Measurements from ENCODE around the gene MICAL3.

Gene MICAL3

GRCh38 chr22:17807578-17808410, 216.6 kb downstream of the MICAL3 start:
- no peak for DNase-seq (ENCODE audit: low read depth)
- TF ChIP-seq CTCF (conservative IDR thresholded peaks at IDR 0.05; ENCODE audit: control insufficient read depth, insufficient read depth, low read depth, low read length): no peak
- H3K4me3 ChIP-seq (ENCODE audit: control insufficient read depth, low read depth, low read length): no peak overlapping the region

- TF ChIP-seq CTCF (conservative IDR thresholded peaks at IDR 0.05; ENCODE audit: control insufficient read depth, insufficient read depth, low read depth, low read length): no peak
- no peak overlapping the region for H3K4me3 ChIP-seq (ENCODE audit: control insufficient read depth, low read depth, low read length)
- DNase-seq (ENCODE audit: low read depth): no peak
Observed at GRCh38 chr22:17807086-17807485, 217.3 kb downstream of the MICAL3 start.

GRCh38 chr22:17806437-17806836, 217.9 kb downstream of the MICAL3 start:
- TF ChIP-seq CTCF (conservative IDR thresholded peaks at IDR 0.05; ENCODE audit: control insufficient read depth, insufficient read depth, low read depth, low read length): no peak
- no peak overlapping the region for H3K4me3 ChIP-seq (ENCODE audit: control insufficient read depth, low read depth, low read length)
- DNase-seq (ENCODE audit: low read depth): no peak

- no peak for DNase-seq (ENCODE audit: low read depth)
- no peak for TF ChIP-seq CTCF (conservative IDR thresholded peaks at IDR 0.05; ENCODE audit: control insufficient read depth, insufficient read depth, low read depth, low read length)
- H3K4me3 ChIP-seq (ENCODE audit: control insufficient read depth, low read depth, low read length): no peak overlapping the region
Observed at GRCh38 chr22:17804331-17805080, 219.9 kb downstream of the MICAL3 start.

GRCh38 chr22:17803609-17804270, 220.6 kb downstream of the MICAL3 start:
- no peak overlapping the region for H3K4me3 ChIP-seq (ENCODE audit: control insufficient read depth, low read depth, low read length)
- no peak for DNase-seq (ENCODE audit: low read depth)
- no peak for TF ChIP-seq CTCF (conservative IDR thresholded peaks at IDR 0.05; ENCODE audit: control insufficient read depth, insufficient read depth, low read depth, low read length)

- no peak overlapping the region for H3K4me3 ChIP-seq (ENCODE audit: control insufficient read depth, low read depth, low read length)
- DNase-seq (ENCODE audit: low read depth): no peak
- no peak for TF ChIP-seq CTCF (conservative IDR thresholded peaks at IDR 0.05; ENCODE audit: control insufficient read depth, insufficient read depth, low read depth, low read length)
Observed at GRCh38 chr22:17802822-17803221, 221.5 kb downstream of the MICAL3 start.

All from fibroblast of mammary gland (primary cell).